ENCODE data around the gene PRM1. TPM values are rescaled to one million over a fixed set of nuclear protein-coding genes. Genes with fewer than 3 reads are reported as not detected.
"Not testable (repeated sequence)": the region's sequence is repeated elsewhere in the genome, so short reads cannot be mapped to it uniquely, and the experiment has no call there.

PRM1 gene
- total and polyA plus RNA-seq, 2 of the 8 experiments (the other 6 are each of a cell fraction or from before 2014, with no cell fraction given), result 0.54 to 0.82 TPM

DNA sequence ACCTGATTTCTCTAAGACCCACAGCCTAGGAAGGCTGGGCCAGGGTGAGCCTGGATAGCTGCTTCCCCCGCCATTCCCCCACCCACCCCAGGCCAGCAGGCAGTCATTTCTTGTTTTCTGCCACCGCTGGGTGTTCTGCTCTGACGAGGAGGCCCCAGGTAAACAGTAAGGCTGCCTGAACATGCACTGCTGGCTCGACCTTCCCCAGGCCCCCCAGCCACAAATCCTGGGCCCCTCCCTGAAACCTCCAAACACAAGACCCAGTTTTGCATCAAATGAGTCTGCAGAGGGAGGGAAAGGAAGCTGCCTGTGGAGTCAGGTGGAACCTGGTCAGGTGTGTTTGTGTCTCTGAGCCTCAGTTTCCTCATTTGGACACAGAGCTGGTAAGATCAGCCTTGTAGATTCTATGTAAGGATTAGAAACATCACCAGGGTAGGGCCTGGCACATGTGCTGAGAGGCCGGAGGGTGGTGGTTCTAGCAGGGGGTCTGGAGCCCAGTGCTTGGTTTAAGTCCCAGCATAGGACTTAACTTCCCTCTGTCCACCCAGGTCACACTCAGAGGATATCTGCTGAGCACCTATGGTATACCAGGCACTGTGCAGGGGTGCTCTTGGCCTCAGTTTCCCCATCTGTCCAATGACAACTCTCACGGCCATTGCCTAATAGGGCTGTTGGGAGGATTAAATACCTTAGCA is 18.9 kb upstream of the PRM1 start (continued):
- TF ChIP-seq, protein P1, sequence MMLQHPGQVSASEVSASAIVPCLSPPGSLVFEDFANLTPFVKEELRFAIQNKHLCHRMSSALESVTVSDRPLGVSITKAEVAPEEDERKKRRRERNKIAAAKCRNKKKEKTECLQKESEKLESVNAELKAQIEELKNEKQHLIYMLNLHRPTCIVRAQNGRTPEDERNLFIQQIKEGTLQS (IDR thresholded peaks at IDR 0.05; ENCODE audit: insufficient read depth, low read depth, low read length), result no peak

DNA sequence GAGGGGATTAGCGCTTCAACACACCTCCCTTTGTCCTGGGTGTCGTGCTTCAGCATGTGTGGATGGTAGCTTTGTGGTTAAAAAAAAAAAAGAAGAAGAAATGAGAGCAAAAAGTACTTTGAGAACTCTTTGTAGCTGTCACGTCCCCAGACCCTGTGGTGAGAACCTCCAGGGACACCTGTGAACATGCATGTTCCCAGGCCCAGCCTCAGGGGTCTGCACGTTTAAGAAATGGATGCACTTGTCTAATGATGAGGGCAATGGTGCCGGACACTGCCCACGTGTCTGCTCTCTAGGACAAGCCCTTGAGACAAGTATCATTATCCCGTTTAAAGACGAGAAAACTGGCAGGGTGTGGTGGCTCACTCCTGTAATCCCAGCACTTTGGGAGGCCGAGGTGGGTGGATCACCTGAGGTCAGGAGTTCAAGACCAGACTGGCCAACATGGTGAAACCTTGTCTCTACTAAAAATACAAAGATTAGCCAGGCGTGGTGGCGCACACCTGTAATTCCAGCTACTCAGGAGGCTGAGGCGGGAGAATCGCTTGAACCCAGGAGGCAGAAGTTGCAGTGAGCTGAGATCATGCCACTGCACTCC is 17.9 kb upstream of the PRM1 start:
- H2AFZ ChIP-seq (ENCODE audit: low read length); H3K18ac ChIP-seq (ENCODE audit: extremely low read depth, low read length): not testable (repeated sequence)
- CTCF ChIA-PET (ENCODE audit: partially characterized antibody), result interaction anchor here (0.6 to 3.8 kb wide), 5 partner anchors 11 to 1424 kb away, joined by 3 to 13 read pairs (median 3); partner anchors contain the start of gene SOCS1

More for the DNA sequence above, 17.9 kb upstream of the PRM1 start:
- Histone ChIP-seq H2BK120ac (replicated peaks; ENCODE audit: low read depth, low read length) (peak overlapping the region; percentile 69), H2BK12ac (ENCODE audit: low read depth, low read length) (peak overlapping the region; percentile 68; the same call in 1 of the 2 replicates), H2BK20ac (ENCODE audit: low read length) (0 out of 2 replicates have a peak overlapping the region, but pooled peaks have one; percentile 18), H2BK15ac (ENCODE audit: low read length) (0 out of 2 replicates have a peak overlapping the region, but pooled peaks have one; percentile 88)
- POLR2A ChIA-PET (ENCODE audit: partially characterized antibody), result interaction anchor here (1.2 to 2.5 kb wide), 4 partner anchors 9 to 30 kb away, joined by 4 to 10 read pairs (median 6); no protein-coding TSS in a partner anchor
- FAIRE-seq; H4K8ac ChIP-seq (ENCODE audit: extremely low read depth, insufficient read depth, low read length); H3K79me2 ChIP-seq (ENCODE audit: control insufficient read depth in 1 of 2, insufficient read depth in 2 of 2, low read length in 2 of 2); DNase-seq (ENCODE audit: low read depth in 1 of 2, low spot score in 2 of 2); H2AK5ac ChIP-seq (ENCODE audit: low read depth, low read length); H3K56ac ChIP-seq (replicated peaks; ENCODE audit: insufficient read length, low read depth, low read length); H4K20me1 ChIP-seq (replicated peaks in 1 of 2; ENCODE audit: control insufficient read depth in 1 of 2, insufficient read depth in 2 of 2, low read length in 2 of 2); H3K27ac ChIP-seq (ENCODE audit: low read depth, low read length); H3K27me3 ChIP-seq (replicated peaks in 1 of 4; ENCODE audit: control insufficient read depth in 3 of 4, extremely low read depth in 1 of 4, insufficient read depth in 3 of 4, low read length in 3 of 4); H3K36me3 ChIP-seq (ENCODE audit: control insufficient read depth in 2 of 4, insufficient read depth in 4 of 4, low read length in 3 of 4); H3K23me2 ChIP-seq (ENCODE audit: low read depth, low read length); H3K23ac ChIP-seq (ENCODE audit: insufficient read length); H3K4ac ChIP-seq (replicated peaks; ENCODE audit: insufficient read length, low read depth, low read length); H3K9ac ChIP-seq (replicated peaks in 1 of 4; ENCODE audit: extremely low read depth in 1 of 4, low read depth in 3 of 4, low read length in 3 of 4); H4K91ac ChIP-seq (replicated peaks; ENCODE audit: insufficient read length, low read length); H3K4me2 ChIP-seq (ENCODE audit: insufficient read depth in 1 of 2, low read depth in 2 of 2, low read length in 2 of 2); H3K9me3 ChIP-seq (ENCODE audit: insufficient read depth in 2 of 2, low read depth in 1 of 2, low read length in 1 of 2); H3K4me1 ChIP-seq (replicated peaks in 1 of 4; ENCODE audit: control insufficient read depth in 3 of 4, insufficient read depth in 4 of 4, low read length in 3 of 4); H3K4me3 ChIP-seq (ENCODE audit: extremely low read depth in 1 of 4, insufficient read depth in 2 of 4, low read depth in 3 of 4, low read length in 4 of 4); H4K5ac ChIP-seq (ENCODE audit: insufficient read length, low read depth, low read length); H3K14ac ChIP-seq (ENCODE audit: insufficient read length); H3K79me1 ChIP-seq (ENCODE audit: low read depth, low read length); H2BK5ac ChIP-seq (ENCODE audit: low read depth, low read length): not testable (repeated sequence)
- 95% methylated on average over 12 of the region's 13 CpGs; no CpG with 5 or more reads in 1 of the 2 experiments for WGBS, 2 experiments (ENCODE audit: extremely low coverage in 1 of 2, insufficient coverage in 1 of 2, insufficient read length in 1 of 2, insufficient replicate concordance in 2 of 2, low coverage in 1 of 2, low lambda C conversion rate in 2 of 2, missing lambda C conversion rate in 1 of 2)

Measured in H1 (cell line).